Stimulated activated CD8-positive, alpha-beta memory T cell treated with anti-CD3 and anti-CD28 coated beads, Interleukin-4, amount 100 ng/mL, for 1 hour (primary cell): ENCODE data around the gene FOXN3.
"Not testable (repeated sequence)": the region's sequence is repeated elsewhere in the genome, so short reads cannot be mapped to it uniquely, and the experiment has no call there.

Experiments used
- DNase-seq, 2 donors: peaks; one replicate each; pipeline ENCODE4 v3.0.0-alpha.2; 2020; ENCODE audit warnings: low read depth in 2 of 2, low spot score in 1 of 2

FOXN3 gene

DNA sequence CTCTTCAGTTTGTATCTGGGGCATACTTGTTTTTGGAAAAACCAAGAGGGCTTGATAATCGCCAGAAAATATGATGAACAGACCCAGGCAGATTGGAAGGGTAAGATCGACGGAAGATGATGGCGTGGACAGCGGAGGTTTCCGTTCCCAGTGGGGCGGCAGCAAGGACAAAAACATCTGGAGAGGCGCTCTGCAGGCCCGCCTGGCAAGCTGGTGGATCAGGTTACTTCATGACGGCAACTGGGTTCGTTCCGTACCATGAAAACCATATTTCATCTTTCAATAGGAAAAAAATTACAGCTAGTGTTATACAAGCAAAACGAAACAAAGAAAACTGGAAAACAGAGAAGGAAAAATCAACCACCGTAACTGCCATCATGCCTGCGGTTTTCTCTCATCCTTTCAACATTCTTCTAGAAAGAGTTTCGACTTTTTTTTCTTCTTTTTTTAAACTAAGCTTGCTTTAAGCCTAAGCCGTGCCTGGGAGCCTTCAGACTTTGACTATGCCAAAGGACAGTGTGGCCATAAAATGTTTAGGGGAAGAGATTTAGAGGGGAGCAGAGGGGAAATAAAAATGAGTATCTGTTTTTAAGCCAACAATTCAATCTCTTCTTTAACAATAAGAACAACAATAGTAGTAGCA is 210.5 kb downstream of the FOXN3 start:
- DNase-seq: no peak

DNA sequence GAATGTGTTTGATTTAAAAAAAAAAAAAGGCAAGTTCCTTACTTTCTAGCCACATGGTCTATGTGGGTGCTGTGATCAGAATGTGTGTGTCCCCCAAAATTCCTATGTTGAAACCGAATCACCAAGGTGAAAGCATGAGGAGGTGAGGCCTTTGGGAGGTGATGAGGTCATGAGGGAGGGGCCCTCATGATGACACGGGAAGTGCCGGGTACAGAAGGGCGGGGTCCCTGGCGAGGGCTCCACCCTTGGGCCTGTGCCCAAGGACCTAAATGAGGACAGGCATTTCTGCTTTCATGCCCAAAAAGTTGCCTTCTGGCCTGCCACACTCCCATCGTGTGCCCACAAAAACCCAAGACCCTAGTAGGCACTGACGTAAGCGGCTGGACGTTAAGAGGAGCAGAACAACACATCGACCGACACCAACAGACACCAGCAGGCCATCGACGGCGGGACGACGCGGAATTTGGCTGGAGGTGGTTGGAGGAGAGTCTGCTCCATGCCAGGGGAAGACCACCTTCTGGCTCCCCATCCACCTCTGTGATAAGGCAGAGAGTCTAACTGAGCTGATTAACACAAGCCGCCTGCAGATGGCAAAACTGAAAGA is 211.8 kb downstream of the FOXN3 start:
- no peak for DNase-seq

DNA sequence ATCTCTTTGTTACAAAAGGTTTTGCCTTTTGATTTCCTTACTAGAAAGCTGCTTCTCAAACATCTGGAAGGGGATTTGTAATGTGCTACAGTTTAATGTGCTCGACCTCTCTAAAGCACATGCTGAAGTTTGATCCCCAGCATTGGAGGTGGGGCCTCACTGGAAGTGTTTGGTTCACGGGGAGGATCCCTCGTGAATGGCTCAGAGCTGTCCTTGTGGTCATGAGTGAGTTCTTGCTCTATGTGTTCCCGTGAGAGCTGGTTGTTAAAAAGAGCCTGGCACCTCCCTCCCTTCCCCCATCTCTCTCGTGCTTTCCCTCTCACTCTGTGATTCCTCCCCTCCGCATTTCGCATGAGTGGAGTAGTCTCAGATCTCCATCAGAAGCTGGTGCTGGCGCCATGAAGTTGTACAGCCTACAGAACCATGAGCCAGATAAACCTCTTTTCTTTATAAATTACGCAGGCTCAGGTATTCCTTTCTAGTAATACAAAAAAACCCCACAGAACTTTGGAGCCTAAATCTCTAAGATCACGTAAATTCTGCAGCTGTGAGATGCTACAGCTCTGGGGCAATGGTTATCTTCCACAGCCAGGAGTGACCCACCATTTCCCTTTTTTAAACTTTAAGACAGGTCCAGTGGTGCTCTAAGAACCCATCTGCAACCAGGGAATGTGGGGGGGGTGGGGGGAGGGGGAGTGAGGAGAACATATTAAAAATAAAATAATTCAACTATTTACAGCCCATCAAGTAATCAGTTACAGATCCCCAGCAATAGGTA is 214.4 kb downstream of the FOXN3 start:
- DNase-seq: no peak

DNA sequence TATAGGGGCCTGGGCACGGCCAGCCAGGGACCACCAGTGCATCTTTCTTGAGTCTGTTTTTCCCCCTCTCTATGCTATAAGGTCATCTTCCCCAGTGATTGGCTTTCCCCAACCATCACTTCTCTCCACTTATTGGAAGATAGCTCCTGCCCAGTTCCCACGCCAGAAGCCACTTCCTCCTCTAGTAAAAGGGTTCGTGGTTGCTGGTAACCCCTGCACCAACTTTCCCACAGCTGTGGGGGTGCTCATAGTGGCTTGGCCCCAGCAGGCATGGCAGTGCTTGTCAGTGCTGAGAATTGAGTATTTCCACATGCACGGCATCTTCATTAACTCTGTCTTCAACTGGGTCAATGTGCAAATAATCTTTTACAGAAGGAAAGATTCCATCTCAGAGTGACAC is 215.4 kb downstream of the FOXN3 start:
- no peak for DNase-seq

DNA sequence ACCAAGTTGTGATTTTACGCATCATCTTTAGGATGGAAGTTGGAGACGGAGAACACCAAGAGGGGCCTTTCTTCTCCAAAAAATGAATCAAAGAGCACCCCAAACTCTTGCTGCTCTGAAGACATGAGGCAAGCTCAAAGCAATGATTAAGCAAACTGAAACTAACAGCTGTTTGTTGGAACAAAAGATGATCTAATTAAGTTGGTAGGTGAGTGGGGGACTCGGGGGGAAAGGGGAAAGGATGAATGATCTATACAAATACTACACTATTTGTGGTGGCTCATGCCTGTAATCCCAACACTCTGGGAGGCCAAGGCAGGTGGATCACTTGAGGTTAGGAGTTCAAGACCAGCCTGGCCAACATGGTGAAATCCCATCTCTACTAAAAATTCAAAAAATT is 217.7 kb downstream of the FOXN3 start:
- not testable (repeated sequence) for DNase-seq

DNA sequence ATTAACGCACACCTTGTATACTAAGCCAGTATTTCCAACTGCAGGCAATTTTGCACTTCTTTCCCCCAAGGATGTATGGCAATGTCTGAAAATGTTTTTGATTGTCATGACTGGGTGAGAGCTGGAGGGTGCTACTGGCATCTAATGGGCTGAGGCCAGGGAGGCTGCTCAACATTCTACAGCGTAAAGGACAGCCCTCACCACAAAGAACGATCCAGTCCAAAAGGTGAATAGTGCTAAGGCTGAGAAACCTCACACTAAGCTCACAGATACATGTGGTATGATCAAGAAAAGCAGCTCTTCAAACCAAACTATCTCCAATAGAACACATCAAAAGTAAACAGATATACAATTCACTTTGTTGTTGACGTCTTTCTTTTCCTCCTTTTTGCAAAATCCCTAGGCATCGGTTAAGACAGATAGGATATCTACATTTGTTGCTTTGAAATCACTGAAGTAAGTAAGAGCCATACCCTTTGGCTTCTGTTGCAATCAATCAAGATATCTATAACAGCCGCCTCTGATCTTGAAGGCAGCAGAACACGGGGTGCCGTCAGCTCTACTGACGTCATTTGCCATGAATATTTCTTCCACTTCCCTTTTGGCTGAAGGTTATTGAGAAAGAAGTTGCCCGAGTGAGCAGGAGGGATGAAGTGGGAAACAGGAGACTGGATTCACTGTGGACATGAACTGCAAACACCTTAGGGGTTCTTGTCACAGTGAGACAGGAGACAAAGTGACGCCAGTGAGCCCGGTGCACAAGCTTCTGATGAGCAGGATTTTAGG is 218.3 kb downstream of the FOXN3 start:
- no peak for DNase-seq

DNA sequence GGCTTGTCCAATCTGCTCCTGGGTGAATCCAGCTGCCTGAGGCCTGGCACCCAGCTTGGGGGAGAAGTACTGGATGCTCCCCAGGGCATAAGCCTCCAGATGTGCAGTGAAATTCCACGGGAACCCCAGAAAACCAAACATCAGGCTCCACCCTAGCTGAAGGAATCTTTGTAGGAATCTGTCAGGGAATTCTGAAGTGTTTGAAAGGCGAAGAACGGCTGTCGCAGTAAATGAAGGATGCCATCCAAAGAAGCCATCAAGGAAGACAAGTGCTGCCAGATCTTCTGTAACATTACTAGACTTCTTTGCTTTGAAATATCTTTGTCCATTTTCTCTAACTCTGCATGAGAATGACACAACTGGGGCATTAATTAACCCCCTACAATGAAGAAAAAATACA is 219.4 kb downstream of the FOXN3 start:
- no peak for DNase-seq

DNA sequence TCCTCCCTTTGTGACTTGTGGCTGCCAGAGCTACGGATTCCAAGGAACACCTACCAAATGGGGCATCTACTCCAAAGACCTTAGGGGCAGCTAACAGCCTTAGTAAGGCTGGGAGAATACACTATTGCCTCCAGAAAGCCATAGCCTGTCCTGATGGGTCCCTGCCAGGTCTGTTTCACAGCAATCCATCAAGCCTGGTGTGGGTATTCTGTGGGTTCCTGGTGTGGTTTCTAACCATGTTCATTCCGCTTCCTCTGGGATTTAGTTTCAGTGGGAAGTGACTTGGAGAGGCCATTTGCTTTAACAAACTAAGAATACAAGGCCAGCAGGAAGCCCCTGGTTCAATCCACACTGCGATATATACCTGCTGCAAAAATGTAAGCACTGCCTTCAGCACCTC is 220.5 kb downstream of the FOXN3 start:
- DNase-seq: no peak

DNA sequence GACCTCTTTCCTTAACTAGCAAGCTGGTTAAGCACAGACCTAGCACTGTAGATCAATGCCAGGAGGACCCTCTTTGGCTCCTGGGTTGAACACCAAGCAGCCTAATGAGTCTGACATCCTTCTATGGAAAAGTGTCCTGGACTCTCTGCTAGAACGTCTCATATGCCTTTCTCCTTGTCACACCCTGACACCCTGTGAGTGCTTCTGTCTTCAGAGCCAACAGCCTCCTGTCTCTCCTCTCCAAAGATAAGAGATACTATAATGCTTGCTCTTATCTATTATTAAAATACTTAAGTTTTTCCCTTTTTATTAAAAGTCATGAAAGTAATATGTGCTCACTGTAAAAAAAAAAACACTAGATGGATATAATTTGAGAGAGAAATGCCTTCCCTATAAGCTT is 222.7 kb downstream of the FOXN3 start:
- no peak for DNase-seq

DNA sequence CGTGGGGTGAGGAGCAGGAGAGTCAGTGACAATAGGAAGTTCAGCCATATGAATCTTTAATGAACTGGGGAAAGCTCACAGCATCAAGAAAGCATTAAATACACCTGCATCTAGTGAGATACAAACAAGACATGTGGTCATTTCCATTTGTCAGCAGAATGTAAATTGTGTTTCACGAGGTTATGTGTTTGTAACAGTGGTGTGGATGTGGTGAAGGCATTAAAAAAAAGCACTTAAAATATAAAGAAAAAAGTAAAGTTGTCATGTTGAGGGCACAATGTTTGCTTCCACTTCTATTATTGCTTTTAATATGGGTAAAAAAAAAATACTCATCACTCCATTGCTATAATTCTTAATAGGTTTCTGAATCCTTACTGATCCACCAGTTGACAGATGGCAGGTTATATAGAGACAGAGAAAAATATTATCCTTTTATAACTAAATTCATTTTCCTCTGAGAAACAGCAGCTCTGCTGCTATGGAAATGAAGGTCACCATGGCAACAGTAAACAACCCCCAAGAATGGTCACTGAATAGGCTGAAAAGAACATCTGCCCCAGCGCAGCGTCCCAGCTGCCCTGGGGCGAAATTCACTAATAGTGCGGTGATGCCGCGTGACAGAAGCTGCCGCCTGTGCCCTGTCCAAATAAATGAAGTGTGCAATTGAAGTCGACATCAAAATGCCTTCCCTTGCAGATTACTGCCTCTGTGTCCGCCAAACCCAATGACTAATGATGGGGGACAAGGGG is 226.1 kb downstream of the FOXN3 start:
- no peak for DNase-seq

DNA sequence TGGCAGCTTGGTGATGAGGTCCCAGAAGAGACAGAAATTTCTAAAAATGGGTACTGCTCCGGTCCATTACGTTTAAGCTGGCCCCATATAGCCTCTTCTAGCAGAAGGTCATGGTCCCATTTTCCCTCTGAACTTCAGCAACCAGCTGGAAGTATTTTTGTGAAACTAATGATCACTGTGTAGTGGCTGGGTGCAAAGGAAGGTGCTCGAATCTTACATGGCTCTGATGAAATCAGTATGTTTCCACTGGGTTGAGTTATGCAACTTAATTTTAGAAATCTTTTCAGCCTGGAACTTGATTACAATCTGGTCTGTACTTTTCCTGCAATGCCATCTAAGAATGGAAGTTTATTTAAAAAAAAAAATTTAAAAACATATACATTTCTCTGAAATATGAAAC is 228.5 kb downstream of the FOXN3 start:
- DNase-seq: no peak

DNA sequence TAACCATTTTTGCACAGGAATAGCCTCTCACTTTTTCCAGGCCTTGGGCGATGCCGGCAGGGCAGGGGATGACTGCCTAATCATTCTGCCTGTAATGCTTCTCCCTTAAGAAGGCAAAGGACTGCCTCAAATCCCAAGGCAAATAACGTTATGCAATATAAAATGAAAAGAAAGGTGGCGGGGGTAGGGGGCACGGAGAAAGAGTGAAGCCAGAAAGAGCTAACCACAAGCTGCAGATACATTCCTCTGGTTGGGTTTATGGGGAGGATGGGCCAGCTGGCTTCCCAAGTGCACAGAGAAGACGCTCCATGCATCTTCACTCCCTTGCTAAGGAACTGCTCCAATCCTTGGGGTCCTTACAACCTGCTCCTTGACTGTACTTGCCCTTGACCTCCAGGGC is 229.5 kb downstream of the FOXN3 start:
- DNase-seq: no peak

DNA sequence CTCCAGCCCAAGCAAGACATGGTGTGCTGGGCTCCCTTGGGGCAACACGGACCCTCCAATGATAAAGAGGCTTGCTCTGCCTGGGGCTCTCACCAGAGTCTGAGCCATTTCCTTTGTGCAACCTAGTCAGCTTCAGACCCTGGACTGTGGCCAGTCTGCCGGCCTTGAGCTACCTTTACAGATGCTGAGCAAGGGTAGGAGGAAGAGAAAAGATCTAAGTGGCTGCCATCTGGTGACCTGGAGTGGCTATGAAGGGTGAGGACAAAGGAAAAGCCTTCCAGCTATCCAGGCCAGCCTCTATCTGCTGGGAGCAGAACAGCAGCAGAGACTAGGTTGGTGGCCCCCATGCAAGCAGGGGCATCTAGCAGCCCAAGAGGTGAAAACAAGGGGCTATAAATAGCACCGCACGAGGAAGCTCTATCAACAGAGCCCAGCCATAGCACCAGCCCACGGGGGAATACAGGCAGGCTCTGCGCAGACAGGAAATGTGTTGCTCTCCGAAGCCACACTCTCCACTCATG is 230.1 kb downstream of the FOXN3 start:
- no peak for DNase-seq

DNA sequence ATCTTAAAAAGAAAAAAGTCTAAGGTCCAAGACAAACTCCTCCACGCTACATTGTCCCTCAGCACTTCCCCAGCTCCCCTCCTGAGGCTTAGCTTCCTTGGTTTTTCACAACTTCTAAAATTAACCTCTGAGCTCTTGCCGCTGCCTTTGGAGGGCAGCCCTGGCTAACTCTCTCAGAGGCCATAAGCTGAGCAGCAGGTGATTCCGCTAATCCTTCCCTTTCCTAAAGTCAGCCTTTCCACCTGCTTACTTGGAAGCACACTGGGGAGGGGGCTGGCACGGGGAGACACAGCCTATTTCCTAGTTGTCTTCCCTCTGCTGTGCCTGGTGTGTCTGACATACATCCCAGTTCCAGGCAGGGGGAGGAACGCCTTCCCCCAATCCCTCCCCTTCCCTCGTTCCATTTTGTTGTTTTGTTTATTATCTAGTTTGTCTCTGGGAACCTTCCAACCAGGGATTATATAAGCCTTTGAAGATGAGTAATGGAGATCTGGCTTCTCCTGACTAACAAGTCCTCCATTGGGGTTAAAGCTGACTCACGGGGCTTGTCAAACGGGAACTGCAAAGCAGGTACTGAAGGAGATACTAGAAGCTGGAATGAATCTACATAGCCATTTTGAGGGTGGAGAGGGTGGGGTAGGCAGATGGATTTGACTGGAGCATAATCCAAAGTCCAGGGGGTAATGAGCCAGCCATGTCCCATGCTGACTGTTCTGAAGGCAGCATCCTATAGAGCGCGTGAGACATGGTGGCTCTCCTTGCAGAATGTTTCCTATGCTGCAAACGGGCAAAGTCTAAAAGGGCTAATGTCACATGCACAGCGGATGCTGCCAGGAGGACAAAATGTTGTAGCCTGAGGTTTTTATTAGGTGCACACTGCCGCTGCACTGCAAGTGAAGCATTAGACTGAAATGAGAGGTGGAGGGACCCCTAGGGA is 230.8 kb downstream of the FOXN3 start:
- no peak for DNase-seq

DNA sequence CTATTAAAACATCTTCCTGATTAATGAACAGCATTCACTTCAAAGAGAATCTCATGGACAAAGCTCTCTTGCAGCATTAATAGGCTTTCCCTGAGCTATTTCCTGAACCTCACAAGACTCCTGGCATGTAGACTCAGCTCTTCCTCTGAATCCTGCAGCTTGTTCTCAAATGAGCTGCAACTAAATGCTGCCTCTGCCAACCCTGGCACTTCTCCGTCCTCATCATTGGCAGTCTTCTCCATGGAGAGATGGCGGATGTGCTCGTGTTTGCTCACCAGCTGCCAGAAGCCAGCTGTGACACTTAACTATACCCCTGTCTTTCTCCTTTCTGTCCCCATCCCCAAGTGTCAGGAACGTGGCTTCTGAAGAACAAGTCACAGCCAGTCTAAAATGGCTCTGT is 232.1 kb downstream of the FOXN3 start:
- DNase-seq: no peak

DNA sequence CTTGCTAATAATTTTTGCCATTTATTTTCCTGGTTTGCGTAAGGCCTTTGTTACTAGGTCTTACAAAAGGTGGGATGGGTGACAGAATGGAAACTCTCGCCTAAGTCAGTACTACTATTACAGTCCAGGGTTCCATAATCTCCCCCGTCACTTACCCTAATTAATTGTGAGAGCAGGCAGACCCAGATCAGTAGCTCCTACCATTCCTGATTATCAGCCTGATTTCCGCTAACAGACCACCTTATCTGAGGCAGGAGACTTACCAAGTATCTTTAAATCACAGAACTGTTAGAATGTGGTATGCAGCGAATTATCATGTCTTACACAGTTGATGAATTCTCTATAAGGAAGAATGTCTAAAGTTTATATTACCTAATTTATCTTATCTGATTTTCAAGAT is 234.7 kb downstream of the FOXN3 start:
- no peak for DNase-seq

DNA sequence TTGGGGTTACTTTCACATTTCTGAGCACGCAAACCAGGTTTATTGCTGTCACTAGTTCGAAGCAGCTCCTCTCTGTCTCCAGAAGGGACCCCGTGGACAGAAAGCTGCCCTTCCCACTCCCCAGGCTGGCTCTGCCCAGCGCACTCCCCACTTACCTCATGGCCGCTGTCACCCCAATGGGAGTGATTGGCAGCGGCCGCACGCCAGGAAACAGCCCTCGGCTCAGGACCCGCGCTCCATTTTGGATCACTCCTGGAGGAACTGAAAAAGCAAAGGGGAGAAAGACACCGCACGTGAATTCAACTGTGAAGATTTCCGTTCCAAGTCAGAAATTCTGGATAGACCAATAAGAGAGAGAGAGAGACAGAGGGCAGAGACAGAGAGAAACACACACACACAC is 236.5 kb downstream of the FOXN3 start:
- no peak for DNase-seq

DNA sequence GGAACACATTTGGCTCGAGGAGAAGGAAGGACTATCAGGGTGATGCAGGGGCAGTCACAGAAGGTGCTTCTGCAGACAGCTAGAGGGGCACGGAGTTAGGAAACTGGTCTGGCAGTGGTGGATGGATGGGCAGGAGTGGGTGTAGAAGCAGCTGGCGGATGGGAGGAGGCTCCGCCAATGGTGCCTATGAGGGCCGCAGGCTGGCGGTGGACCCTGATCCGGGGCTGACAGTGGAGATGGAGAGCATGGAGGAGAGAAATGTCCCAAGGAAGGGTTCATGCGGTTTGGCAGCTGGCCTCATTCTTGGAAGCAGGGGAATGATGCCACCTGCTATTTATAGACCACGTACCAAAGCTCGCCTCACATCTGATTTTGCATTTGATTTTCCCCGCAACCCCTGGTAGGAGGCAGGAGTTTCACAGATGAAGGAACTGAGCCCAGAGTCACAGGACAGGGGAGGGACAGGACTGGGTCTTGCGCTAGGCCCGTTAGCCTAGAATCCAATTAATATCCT is 237.1 kb downstream of the FOXN3 start:
- no peak for DNase-seq

DNA sequence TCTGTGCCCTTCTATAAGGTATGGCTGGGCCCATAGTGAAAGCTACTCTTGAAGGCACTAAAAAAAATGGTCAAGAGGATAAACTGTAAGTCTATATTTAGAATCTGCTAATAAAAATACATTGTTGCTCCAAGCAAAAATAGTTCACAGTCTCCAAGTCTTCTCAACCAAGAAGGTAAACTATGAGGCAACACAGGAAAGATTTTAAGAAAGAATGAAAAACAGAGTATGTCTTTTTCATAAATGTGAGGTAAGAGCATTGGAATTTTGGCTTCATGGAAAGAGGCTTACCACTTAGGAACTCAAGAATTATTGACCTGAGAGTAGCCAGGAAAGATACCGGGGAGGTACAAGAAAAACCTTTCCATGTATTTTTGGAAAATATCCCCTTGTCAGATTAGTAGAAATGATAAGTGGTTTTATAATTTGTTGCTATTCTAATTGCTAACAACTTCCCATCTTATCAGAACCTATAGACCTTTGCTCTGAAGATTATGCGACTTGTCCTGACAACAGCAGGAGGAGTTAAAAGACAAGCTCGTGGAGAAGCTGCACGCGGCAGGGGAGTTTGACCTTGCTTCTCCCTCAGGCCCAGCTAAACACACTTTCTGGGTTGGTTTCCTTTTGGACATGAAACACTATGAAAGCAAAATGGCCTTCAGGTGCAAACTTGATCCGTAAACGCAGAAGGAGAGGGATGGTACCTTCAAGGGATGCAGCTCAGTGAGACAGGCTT is 238.1 kb downstream of the FOXN3 start:
- no peak for DNase-seq
